GM12891 (cell line): ENCODE results near the gene CD207.
A peak's percentile ranks its signal among the peaks of the same experiment; 100 is the strongest.

Source experiments
- DNase-seq: peaks from one replicate; pipeline ENCODE4 v3.0.0; 2011; ENCODE audit warnings: low spot score; ENCODE audit not compliant: insufficient read length
- FAIRE-seq: peaks from 2 replicates; lab custom pipeline; 2011; peaks lifted over from hg19 to GRCh38; lab: Jason Lieb, UNC
- PAX5 ChIP-seq: IDR thresholded peaks from 2 replicates; pipeline ENCODE4 v1.6.1; 2011; ENCODE audit warnings: low read length, moderate library complexity, mild to moderate bottlenecking; ENCODE audit not compliant: insufficient read depth, severe bottlenecking
- POLR2A ChIP-seq: IDR thresholded peaks from 2 replicates; pipeline ENCODE4 v1.6.1; 2011; ENCODE audit warnings: low read depth, low read length, control low read depth
- POLR2AphosphoS5 ChIP-seq: IDR thresholded peaks from 2 replicates; pipeline ENCODE4 v1.6.1; 2011; ENCODE audit warnings: low read depth, low read length, control low read depth
- POU2F2 ChIP-seq: IDR thresholded peaks from 2 replicates; pipeline ENCODE4 v1.6.1; 2011; ENCODE audit warnings: low read depth, mild to moderate bottlenecking, control low read depth, low read length, moderate library complexity
- SPI1 ChIP-seq: IDR thresholded peaks from 2 replicates; pipeline ENCODE4 v1.6.1; 2011; ENCODE audit warnings: low read depth, low read length, control low read depth
- TAF1 ChIP-seq: IDR thresholded peaks from 2 replicates; pipeline ENCODE4 v1.6.1; 2011; ENCODE audit warnings: low read depth, low read length, control low read depth

The CD207 gene

GRCh38 chr2:70851704-70852103, 16.1 kb upstream of the CD207 start:
- TF ChIP-seq SPI1 = peak; percentile 23; the same call in 1 of the 2 replicates
- no peak for TF ChIP-seq TAF1
- FAIRE-seq (no peak), DNase-seq (no peak)

DNA sequence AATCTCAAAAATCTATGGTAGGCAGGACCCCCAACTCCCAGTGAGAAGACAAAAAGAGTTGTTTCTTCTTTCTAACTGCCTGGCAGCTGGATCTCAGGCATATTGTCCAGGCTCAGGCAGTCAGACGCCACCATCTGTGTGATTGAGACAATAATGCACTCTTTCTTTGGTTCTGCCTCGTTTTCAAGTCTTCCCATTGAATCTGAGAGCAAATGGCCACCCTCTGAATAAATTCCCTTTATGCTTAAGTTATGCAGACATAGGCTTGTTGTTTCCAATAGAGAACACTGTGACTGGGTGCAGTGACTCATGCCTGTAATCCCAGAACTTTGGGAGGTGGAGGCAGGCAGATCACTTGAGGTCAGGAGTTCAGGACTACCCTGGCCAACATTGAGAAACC, 15.3 kb upstream of the CD207 start:
- FAIRE-seq (no peak), DNase-seq (no peak)
- TF ChIP-seq PAX5 = no peak
- TF ChIP-seq POLR2A = no peak

DNA sequence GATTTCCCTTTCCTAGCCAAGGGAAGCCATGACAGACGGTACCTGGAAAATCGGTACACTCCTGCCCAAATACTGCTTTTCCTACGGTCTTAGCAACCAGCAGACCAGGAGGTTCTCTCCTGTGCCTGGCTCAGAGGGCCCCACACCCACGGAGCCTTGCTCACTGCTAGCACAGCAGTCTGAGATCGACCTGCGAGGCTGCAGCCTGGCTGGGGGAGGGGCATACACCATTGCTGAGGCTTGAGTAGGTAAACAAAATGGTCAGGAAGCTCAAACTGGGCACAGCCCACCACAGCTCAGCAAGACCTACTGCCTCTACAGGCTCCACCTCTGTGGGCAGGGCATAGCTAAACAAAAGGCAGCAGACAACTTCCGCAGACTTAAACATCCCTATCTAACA, 6.8 kb upstream of the CD207 start:
- FAIRE-seq = no peak
- TF ChIP-seq POLR2A (no peak), PAX5 (no peak), SPI1 (no peak), POLR2AphosphoS5 (no peak), POU2F2 (no peak), TAF1 (no peak)
- no peak for DNase-seq

GRCh38 chr2:70837980-70838925, 2.6 kb upstream of the CD207 start:
- TF ChIP-seq TAF1 (no peak), POLR2AphosphoS5 (no peak), POLR2A (no peak), SPI1 (no peak), PAX5 (no peak), POU2F2 (no peak)
- DNase-seq = no peak
- no peak for FAIRE-seq

DNA sequence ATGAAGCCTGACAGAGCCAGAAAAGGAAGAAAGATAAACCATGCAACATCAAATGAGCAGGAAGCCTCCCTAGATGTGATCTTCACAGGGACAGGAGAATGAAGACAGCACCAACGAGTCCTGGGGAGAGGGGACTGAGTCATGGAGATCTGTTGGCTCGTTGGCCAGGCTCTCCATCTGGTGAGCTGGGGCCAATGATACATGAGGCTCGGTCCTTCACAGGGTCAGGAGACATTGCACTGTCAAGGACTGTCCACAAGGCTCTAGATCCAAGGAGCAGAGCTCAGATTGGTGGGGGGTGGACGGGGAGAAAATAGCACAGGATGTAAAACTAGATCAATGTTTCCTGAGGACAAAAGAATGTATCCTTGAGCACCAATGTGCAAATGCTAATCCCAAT, 735 bp downstream of the CD207 start:
- TF ChIP-seq POU2F2 = no peak
- no peak for TF ChIP-seq POLR2A
- TF ChIP-seq TAF1 = no peak
- no peak for TF ChIP-seq POLR2AphosphoS5
- TF ChIP-seq SPI1 = no peak
- no peak for TF ChIP-seq PAX5
- no peak for DNase-seq
- no peak for FAIRE-seq

- TF ChIP-seq POLR2A (no peak), POLR2AphosphoS5 (no peak), SPI1 (no peak), POU2F2 (no peak), PAX5 (no peak), TAF1 (no peak)
- DNase-seq (no peak), FAIRE-seq (no peak)
Observed at GRCh38 chr2:70834106-70834505, 1.5 kb downstream of the CD207 start.

GRCh38 chr2:70833246-70833645, 2.4 kb downstream of the CD207 start:
- TF ChIP-seq POLR2A (no peak), POU2F2 (no peak), PAX5 (no peak)
- FAIRE-seq = no peak
- no peak for DNase-seq

DNA sequence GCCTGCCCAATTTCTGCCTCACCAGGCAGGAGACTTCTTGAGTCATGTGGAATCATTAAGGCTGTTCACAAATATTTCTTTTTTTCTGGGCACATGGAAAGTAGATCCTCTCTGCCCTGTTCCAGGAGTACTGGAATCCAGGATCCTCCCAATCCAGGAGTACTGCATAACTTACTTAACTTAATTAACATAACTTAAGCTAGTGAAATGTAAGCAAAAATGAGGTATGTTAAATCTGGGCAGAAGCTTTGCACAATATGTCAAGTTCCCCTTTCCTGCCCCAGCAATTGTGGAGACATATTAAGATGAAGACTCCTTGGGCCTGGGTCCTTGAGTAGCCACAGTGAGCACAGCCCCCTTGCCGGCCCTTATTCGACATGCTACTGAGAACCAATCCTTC, 3.2 kb downstream of the CD207 start:
- no peak for TF ChIP-seq POU2F2
- no peak for TF ChIP-seq TAF1
- no peak for TF ChIP-seq POLR2A
- no peak for TF ChIP-seq POLR2AphosphoS5
- no peak for TF ChIP-seq PAX5
- TF ChIP-seq SPI1 = no peak
- no peak for FAIRE-seq
- DNase-seq = no peak

GRCh38 chr2:70831861-70832260, 3.8 kb downstream of the CD207 start:
- FAIRE-seq = no peak
- TF ChIP-seq TAF1 (no peak), POLR2AphosphoS5 (no peak), SPI1 (no peak), PAX5 (no peak), POLR2A (no peak), POU2F2 (no peak)
- no peak for DNase-seq

GRCh38 chr2:70830366-70830765, 5.2 kb downstream of the CD207 start:
- TF ChIP-seq PAX5 = no peak
- TF ChIP-seq SPI1 = no peak
- no peak for TF ChIP-seq TAF1
- TF ChIP-seq POLR2A = no peak
- TF ChIP-seq POU2F2 = no peak
- no peak for TF ChIP-seq POLR2AphosphoS5
- DNase-seq (no peak), FAIRE-seq (no peak)
